ENCODE measurements around the gene RABGGTA. TPM values are rescaled to one million over a fixed set of nuclear protein-coding genes. Genes with fewer than 3 reads are reported as not detected.

Gene RABGGTA
- total RNA-seq, 1 experiment from 2014 or later = 11.6 TPM

- Histone ChIP-seq H3K27me3 (no peaks in the 10 kb centered on the region), H3K9me3 (replicated peaks) (no peaks in the 10 kb centered on the region), H3K4me1 (no peaks in the 10 kb centered on the region), H3K27ac (no peak within 1 kb of the TSS), H3K4me3 (no peak within 1 kb of the TSS), H3K36me3 (peaks cover 28% of the 10 kb centered on the region)
- no peak for DNase-seq
Observed at GRCh38 chr14:24309538-24310264, 38.3 kb upstream of the RABGGTA start, which contains the start of gene LTB4R2. LTB4R2 (plus strand) TSS chr14:24310140; CDS start chr14:24310665, 525 bp downstream.

GRCh38 chr14:24308342-24309124 lies 37.1 kb upstream of the RABGGTA start:
- no peaks in the 10 kb centered on the region for H3K9me3 ChIP-seq (replicated peaks)
- peaks cover 37% of the 10 kb centered on the region for H3K36me3 ChIP-seq
- H3K4me3 ChIP-seq = no peak overlapping the region
- DNase-seq = no peak
- no peak overlapping the region for H3K27ac ChIP-seq
- no peaks in the 10 kb centered on the region for H3K27me3 ChIP-seq
- H3K4me1 ChIP-seq = no peaks in the 10 kb centered on the region

GRCh38 chr14:24307575-24308341 lies 36.4 kb upstream of the RABGGTA start, which contains the start of gene CIDEB:
CIDEB (minus strand) TSS chr14:24307977; CDS start chr14:24307858, 119 bp downstream.
- Histone ChIP-seq H3K27ac (no peak within 1 kb of the TSS), H3K27me3 (no peaks in the 10 kb centered on the region), H3K4me3 (no peak within 1 kb of the TSS), H3K9me3 (replicated peaks) (no peaks in the 10 kb centered on the region), H3K4me1 (no peaks in the 10 kb centered on the region), H3K36me3 (peaks cover 39% of the 10 kb centered on the region)
- DNase-seq = peak; percentile 57 to 80

- Histone ChIP-seq H3K4me1 (no peaks in the 10 kb centered on the region), H3K36me3 (peaks cover 45% of the 10 kb centered on the region), H3K4me3 (no peak overlapping the region), H3K9me3 (replicated peaks) (no peaks in the 10 kb centered on the region), H3K27me3 (no peaks in the 10 kb centered on the region), H3K27ac (no peak overlapping the region)
- DNase-seq = no peak
Observed at GRCh38 chr14:24307156-24307574, 35.8 kb upstream of the RABGGTA start.

GRCh38 chr14:24304019-24304387 lies 32.6 kb upstream of the RABGGTA start:
- H3K4me3 ChIP-seq = no peak overlapping the region
- H3K4me1 ChIP-seq = no peaks in the 10 kb centered on the region
- DNase-seq = no peak
- H3K27ac ChIP-seq = no peak overlapping the region
- H3K36me3 ChIP-seq = peaks cover 41% of the 10 kb centered on the region
- H3K9me3 ChIP-seq (replicated peaks) = no peaks in the 10 kb centered on the region
- no peaks in the 10 kb centered on the region for H3K27me3 ChIP-seq

GRCh38 chr14:24300326-24300980 lies 29.1 kb upstream of the RABGGTA start:
- no peak for DNase-seq
- Histone ChIP-seq H3K27ac (peak overlapping the region; percentile 64; the same call in 1 of the 2 replicates), H3K4me3 (peak overlapping the region; percentile 66), H3K27me3 (no peaks in the 10 kb centered on the region), H3K4me1 (no peaks in the 10 kb centered on the region), H3K36me3 (peaks cover 25% of the 10 kb centered on the region), H3K9me3 (replicated peaks) (no peaks in the 10 kb centered on the region)

GRCh38 chr14:24299255-24300191 lies 28.1 kb upstream of the RABGGTA start, which contains the start of the genes DHRS1 and NOP9:
DHRS1 (minus strand) TSS chr14:24299780; CDS start chr14:24299106, 674 bp downstream.
NOP9 (plus strand) TSS chr14:24299850; CDS start chr14:24299955, 105 bp downstream.
- DNase-seq = peak; percentile 85 to 91
- H3K4me1 ChIP-seq = no peaks in the 10 kb centered on the region
- no peaks in the 10 kb centered on the region for H3K27me3 ChIP-seq
- peak within 1 kb of the TSS; percentile 64 for H3K27ac ChIP-seq
- no peaks in the 10 kb centered on the region for H3K9me3 ChIP-seq (replicated peaks)
- H3K36me3 ChIP-seq = peaks cover 18% of the 10 kb centered on the region
- H3K4me3 ChIP-seq = peak within 1 kb of the TSS; percentile 66

GRCh38 chr14:24298892-24299254 lies 27.5 kb upstream of the RABGGTA start:
- peak overlapping the region; percentile 66 for H3K4me3 ChIP-seq
- peak; percentile 24 to 26 for DNase-seq
- H3K36me3 ChIP-seq = peaks cover 13% of the 10 kb centered on the region
- H3K27me3 ChIP-seq = no peaks in the 10 kb centered on the region
- no peaks in the 10 kb centered on the region for H3K9me3 ChIP-seq (replicated peaks)
- H3K4me1 ChIP-seq = no peaks in the 10 kb centered on the region
- H3K27ac ChIP-seq = no peak overlapping the region

- peak in 1 of 2 experiments; percentile 37 for DNase-seq
- Histone ChIP-seq H3K4me3 (no peak overlapping the region), H3K4me1 (no peaks in the 10 kb centered on the region), H3K9me3 (replicated peaks) (no peaks in the 10 kb centered on the region), H3K27ac (no peak overlapping the region), H3K36me3 (peaks cover 4% of the 10 kb centered on the region), H3K27me3 (no peaks in the 10 kb centered on the region)
Observed at GRCh38 chr14:24297190-24297964, 26.0 kb upstream of the RABGGTA start.

- Histone ChIP-seq H3K36me3 (no peaks in the 10 kb centered on the region), H3K4me3 (no peak overlapping the region), H3K27me3 (no peaks in the 10 kb centered on the region), H3K9me3 (replicated peaks) (no peaks in the 10 kb centered on the region), H3K27ac (no peak overlapping the region), H3K4me1 (no peaks in the 10 kb centered on the region)
- DNase-seq = peak; percentile 62 to 82
Observed at GRCh38 chr14:24296341-24297157, 25.2 kb upstream of the RABGGTA start.

GRCh38 chr14:24293525-24293924 lies 22.1 kb upstream of the RABGGTA start:
- Histone ChIP-seq H3K4me3 (no peak overlapping the region), H3K9me3 (replicated peaks) (no peaks in the 10 kb centered on the region), H3K27ac (no peak overlapping the region), H3K36me3 (no peaks in the 10 kb centered on the region), H3K4me1 (no peaks in the 10 kb centered on the region), H3K27me3 (no peaks in the 10 kb centered on the region)
- DNase-seq = no peak

- no peaks in the 10 kb centered on the region for H3K9me3 ChIP-seq (replicated peaks)
- no peaks in the 10 kb centered on the region for H3K4me1 ChIP-seq
- H3K27ac ChIP-seq = no peak overlapping the region
- H3K36me3 ChIP-seq = no peaks in the 10 kb centered on the region
- DNase-seq = no peak
- H3K4me3 ChIP-seq = no peak overlapping the region
- no peaks in the 10 kb centered on the region for H3K27me3 ChIP-seq
Observed at GRCh38 chr14:24292118-24292807, 20.9 kb upstream of the RABGGTA start.

Data from SJCRH30 (cell line).